ENCODE measurements around the gene ADRB1. TPM values are rescaled to one million over a fixed set of nuclear protein-coding genes. Genes with fewer than 3 reads are reported as not detected.

ADRB1 gene
- total RNA-seq, 1 donor from 2014 or later, result 2.0 TPM

GRCh38 chr10:114073395-114074186, 29.9 kb downstream of the ADRB1 start:
- H3K27ac Mint-ChIP-seq, result no peak overlapping the region
- TF ChIP-seq CTCF (conservative IDR thresholded peaks at IDR 0.05), result no peak
- no peaks in the 10 kb centered on the region for H3K36me3 Mint-ChIP-seq
- H3K27me3 Mint-ChIP-seq, result peaks cover 21% of the 10 kb centered on the region
- no peak overlapping the region for H3K4me3 Mint-ChIP-seq
- no peaks in the 10 kb centered on the region for H3K9me3 Mint-ChIP-seq
- DNase-seq (ENCODE audit: extremely low spot score, unreplicated experiment), result no peak
- H3K4me1 Mint-ChIP-seq (ENCODE audit: unreplicated experiment), result peaks cover 1% of the 10 kb centered on the region

GRCh38 chr10:114075093-114075492, 31.4 kb downstream of the ADRB1 start:
- H3K9me3 Mint-ChIP-seq, result no peaks in the 10 kb centered on the region
- H3K27ac Mint-ChIP-seq, result no peak overlapping the region
- H3K27me3 Mint-ChIP-seq, result peaks cover 21% of the 10 kb centered on the region

GRCh38 chr10:114077347-114077746, 33.7 kb downstream of the ADRB1 start:
- TF ChIP-seq CTCF (conservative IDR thresholded peaks at IDR 0.05), result no peak
- no peak overlapping the region for H3K27ac Mint-ChIP-seq
- no peak overlapping the region for H3K4me3 Mint-ChIP-seq
- no peak for DNase-seq (ENCODE audit: extremely low spot score, unreplicated experiment)
- peaks cover 11% of the 10 kb centered on the region for H3K27me3 Mint-ChIP-seq
- H3K9me3 Mint-ChIP-seq, result no peaks in the 10 kb centered on the region
- no peaks in the 10 kb centered on the region for H3K4me1 Mint-ChIP-seq (ENCODE audit: unreplicated experiment)
- H3K36me3 Mint-ChIP-seq, result no peaks in the 10 kb centered on the region

More at GRCh38 chr10:114075093-114075492, 31.4 kb downstream of the ADRB1 start:
- no peak overlapping the region for H3K4me3 Mint-ChIP-seq
- no peak for TF ChIP-seq CTCF (conservative IDR thresholded peaks at IDR 0.05)
- no peaks in the 10 kb centered on the region for H3K4me1 Mint-ChIP-seq (ENCODE audit: unreplicated experiment)
- no peak for DNase-seq (ENCODE audit: extremely low spot score, unreplicated experiment)
- no peaks in the 10 kb centered on the region for H3K36me3 Mint-ChIP-seq

GRCh38 chr10:114077815-114078219, 34.2 kb downstream of the ADRB1 start:
- H3K36me3 Mint-ChIP-seq, result no peaks in the 10 kb centered on the region
- peaks cover 11% of the 10 kb centered on the region for H3K27me3 Mint-ChIP-seq
- no peak overlapping the region for H3K27ac Mint-ChIP-seq
- no peaks in the 10 kb centered on the region for H3K4me1 Mint-ChIP-seq (ENCODE audit: unreplicated experiment)
- H3K4me3 Mint-ChIP-seq, result no peak overlapping the region
- peak; percentile 51 for DNase-seq (ENCODE audit: extremely low spot score, unreplicated experiment)
- TF ChIP-seq CTCF (conservative IDR thresholded peaks at IDR 0.05), result no peak
- no peaks in the 10 kb centered on the region for H3K9me3 Mint-ChIP-seq

- TF ChIP-seq CTCF (conservative IDR thresholded peaks at IDR 0.05), result no peak
- Mint-ChIP-seq H3K4me1 (ENCODE audit: unreplicated experiment) (no peaks in the 10 kb centered on the region), H3K27me3 (peaks cover 11% of the 10 kb centered on the region), H3K9me3 (no peaks in the 10 kb centered on the region), H3K4me3 (no peak overlapping the region), H3K27ac (no peak overlapping the region), H3K36me3 (no peaks in the 10 kb centered on the region)
- no peak for DNase-seq (ENCODE audit: extremely low spot score, unreplicated experiment)
These were observed 34.7 kb downstream of the ADRB1 start for GRCh38 chr10:114078346-114078745.
